MM.1S (cell line): ENCODE data around the gene ST3GAL3.

Source experiments
- DNase-seq: peaks from one replicate; pipeline ENCODE4 v3.0.0-alpha.2; 2015
- H2AFZ ChIP-seq: fragments of 300-600 bp; sonication (generic); 2 replicates; pipeline ENCODE4 v1.6.0; 2016; ENCODE audit warnings: antibody characterized with exemption, low read length
- H3F3A ChIP-seq: fragments of 300-600 bp; sonication (generic); 2 replicates; pipeline ENCODE4 v1.6.1; 2016; ENCODE audit warnings: mild to moderate bottlenecking, antibody characterized with exemption, low read length, moderate library complexity, mixed read lengths; ENCODE audit not compliant: insufficient read depth
- H3K27ac ChIP-seq: fragments of 300-600 bp; sonication (generic); 2 replicates; pipeline ENCODE4 v1.5.1; 2016; ENCODE audit warnings: mild to moderate bottlenecking, low read length
- H3K27me3 ChIP-seq: fragments of 300-600 bp; sonication (generic); replicated peaks from 2 replicates; pipeline ENCODE4 v1.6.0; 2016; ENCODE audit warnings: low read length; ENCODE audit not compliant: insufficient read depth
- H3K36me3 ChIP-seq: fragments of 300-600 bp; sonication (generic); replicated peaks from 2 replicates; pipeline ENCODE4 v1.6.1; 2016; ENCODE audit warnings: mild to moderate bottlenecking, low read length, mixed read lengths; ENCODE audit not compliant: insufficient read depth
- H3K4me1 ChIP-seq: fragments of 300-600 bp; sonication (generic); 2 replicates; pipeline ENCODE4 v1.6.1; 2016; ENCODE audit warnings: low read length, mixed read lengths
- H3K4me2 ChIP-seq: fragments of 300-600 bp; sonication (generic); 2 replicates; pipeline ENCODE4 v1.6.0; 2016; ENCODE audit warnings: low read depth, low read length
- H3K4me3 ChIP-seq: fragments of 300-600 bp; sonication (generic); 2 replicates; pipeline ENCODE4 v1.5.1; 2016; ENCODE audit warnings: low read length, mixed read lengths
- H3K79me2 ChIP-seq: fragments of 300-600 bp; sonication (generic); 2 replicates; pipeline ENCODE4 v1.6.1; 2016; ENCODE audit warnings: mixed run types, low read length, mixed read lengths
- H3K9ac ChIP-seq: fragments of 300-600 bp; sonication (generic); 2 replicates; pipeline ENCODE4 v1.6.1; 2016; ENCODE audit warnings: low read length, mixed read lengths
- H3K9me2 ChIP-seq: fragments of 300-600 bp; sonication (generic); replicated peaks from 2 replicates; pipeline ENCODE4 v1.6.1; 2016; ENCODE audit warnings: mild to moderate bottlenecking, low read length, mixed read lengths; ENCODE audit not compliant: insufficient read depth
- H3K9me3 ChIP-seq: fragments of 300-600 bp; sonication (generic); replicated peaks from 2 replicates; pipeline ENCODE4 v1.6.1; 2016; ENCODE audit warnings: mild to moderate bottlenecking, low read length, mixed read lengths; ENCODE audit not compliant: insufficient read depth
- H4K20me1 ChIP-seq: fragments of 300-600 bp; sonication (generic); 2 replicates; pipeline ENCODE4 v1.6.1; 2016; ENCODE audit warnings: mild to moderate bottlenecking, low read length, moderate library complexity, mixed read lengths; ENCODE audit not compliant: insufficient read depth
- EZH2 ChIP-seq: fragments of 300-600 bp; sonication (generic); optimal IDR thresholded peaks from 2 replicates; pipeline ENCODE3; 2017; ENCODE audit warnings: low read depth, mild to moderate bottlenecking, antibody characterized with exemption, low read length, mixed read lengths
- EZH2phosphoT487 ChIP-seq: fragments of 300-600 bp; sonication (generic); IDR thresholded peaks from 2 replicates; pipeline ENCODE4 v1.6.1; 2018; ENCODE audit warnings: antibody characterized with exemption, low read length
- TF ChIP-seq, protein P1 (sequence below): fragments of 300-600 bp; sonication (generic); IDR thresholded peaks from 2 replicates; pipeline ENCODE4 v1.5.1; 2016; ENCODE audit warnings: antibody characterized with exemption, low read length, mixed read lengths

Gene ST3GAL3

DNA sequence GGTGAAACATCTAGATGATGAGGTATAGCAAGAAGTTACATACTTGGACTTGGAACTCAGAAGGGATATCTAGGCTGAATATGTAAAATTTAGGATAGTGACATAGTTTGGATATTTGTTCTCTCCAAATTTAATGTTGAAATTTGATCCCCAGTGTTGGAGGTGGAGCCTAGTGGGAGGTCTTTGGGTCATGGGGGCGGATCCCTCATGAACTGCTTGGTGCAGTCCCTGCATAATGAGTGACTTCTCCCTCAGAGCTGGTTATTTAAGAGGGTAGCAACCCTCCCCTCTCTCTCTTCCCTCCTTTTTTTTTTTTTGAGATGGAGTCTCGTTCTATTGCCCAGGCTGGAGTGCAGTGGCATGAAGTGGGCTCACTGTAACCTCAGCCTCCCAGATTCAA is 15.5 kb downstream of the ST3GAL3 start:
- Histone ChIP-seq H3K27me3 (no peaks in the 10 kb centered on the region), H3K9me2 (no peaks in the 10 kb centered on the region), H3K4me1 (no peaks in the 10 kb centered on the region), H3K4me3 (no peak overlapping the region), H4K20me1 (no peaks in the 10 kb centered on the region), H2AFZ (no peak overlapping the region), H3K36me3 (no peaks in the 10 kb centered on the region), H3K9me3 (no peaks in the 10 kb centered on the region), H3K27ac (no peak overlapping the region), H3K9ac (no peak overlapping the region), H3F3A (no peaks in the 10 kb centered on the region), H3K4me2 (no peak overlapping the region), H3K79me2 (no peaks in the 10 kb centered on the region)
- DNase-seq, result no peak
- no peak for TF ChIP-seq EZH2phosphoT487
- TF ChIP-seq, protein P1, sequence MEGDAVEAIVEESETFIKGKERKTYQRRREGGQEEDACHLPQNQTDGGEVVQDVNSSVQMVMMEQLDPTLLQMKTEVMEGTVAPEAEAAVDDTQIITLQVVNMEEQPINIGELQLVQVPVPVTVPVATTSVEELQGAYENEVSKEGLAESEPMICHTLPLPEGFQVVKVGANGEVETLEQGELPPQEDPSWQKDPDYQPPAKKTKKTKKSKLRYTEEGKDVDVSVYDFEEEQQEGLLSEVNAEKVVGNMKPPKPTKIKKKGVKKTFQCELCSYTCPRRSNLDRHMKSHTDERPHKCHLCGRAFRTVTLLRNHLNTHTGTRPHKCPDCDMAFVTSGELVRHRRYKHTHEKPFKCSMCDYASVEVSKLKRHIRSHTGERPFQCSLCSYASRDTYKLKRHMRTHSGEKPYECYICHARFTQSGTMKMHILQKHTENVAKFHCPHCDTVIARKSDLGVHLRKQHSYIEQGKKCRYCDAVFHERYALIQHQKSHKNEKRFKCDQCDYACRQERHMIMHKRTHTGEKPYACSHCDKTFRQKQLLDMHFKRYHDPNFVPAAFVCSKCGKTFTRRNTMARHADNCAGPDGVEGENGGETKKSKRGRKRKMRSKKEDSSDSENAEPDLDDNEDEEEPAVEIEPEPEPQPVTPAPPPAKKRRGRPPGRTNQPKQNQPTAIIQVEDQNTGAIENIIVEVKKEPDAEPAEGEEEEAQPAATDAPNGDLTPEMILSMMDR, result no peak
- no peak for TF ChIP-seq EZH2

DNA sequence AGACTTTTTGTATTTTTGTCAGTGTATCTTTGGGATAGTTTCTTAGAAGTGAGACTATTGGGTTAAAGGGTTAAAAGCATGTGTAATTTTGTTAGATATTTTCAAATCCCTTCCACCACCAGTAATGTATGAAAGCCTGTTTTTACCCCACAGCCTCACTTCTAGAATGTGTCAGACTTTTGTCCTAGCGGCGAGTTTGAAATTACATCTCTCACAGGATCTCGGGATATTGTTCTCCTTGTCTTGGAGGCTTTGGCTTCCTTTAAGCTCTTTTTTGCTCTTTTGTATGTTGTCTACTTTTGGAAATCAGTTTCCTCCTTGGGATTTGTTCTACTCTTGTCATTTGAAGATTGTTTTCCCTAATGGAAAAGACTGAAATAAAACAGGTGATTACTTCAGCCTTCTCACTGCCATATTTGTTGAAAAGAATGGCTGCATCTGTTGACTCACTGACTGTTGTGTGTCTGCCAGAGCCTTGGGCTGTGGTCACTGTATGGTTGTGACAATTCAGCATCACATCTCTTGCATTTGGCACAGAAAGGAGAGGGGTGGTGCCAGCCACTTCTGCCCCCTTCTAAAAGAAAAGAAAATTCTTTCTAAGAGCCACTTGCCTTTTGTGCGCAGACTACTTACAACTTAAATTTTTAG is 22.6 kb downstream of the ST3GAL3 start:
- no peak for DNase-seq
- H3K4me3 ChIP-seq, result no peak overlapping the region
- H3K27ac ChIP-seq, result no peak overlapping the region
- TF ChIP-seq EZH2phosphoT487 (no peak), EZH2 (no peak)
- TF ChIP-seq, protein P1, result no peak
- no peak overlapping the region for H2AFZ ChIP-seq
- H3K27me3 ChIP-seq, result no peaks in the 10 kb centered on the region
- no peaks in the 10 kb centered on the region for H3K79me2 ChIP-seq
- no peaks in the 10 kb centered on the region for H3K9me3 ChIP-seq
- no peaks in the 10 kb centered on the region for H3K4me1 ChIP-seq
- no peak overlapping the region for H3K9ac ChIP-seq
- no peaks in the 10 kb centered on the region for H3K9me2 ChIP-seq
- H3K4me2 ChIP-seq, result no peak overlapping the region
- no peaks in the 10 kb centered on the region for H3F3A ChIP-seq
- no peaks in the 10 kb centered on the region for H3K36me3 ChIP-seq
- H4K20me1 ChIP-seq, result no peaks in the 10 kb centered on the region

DNA sequence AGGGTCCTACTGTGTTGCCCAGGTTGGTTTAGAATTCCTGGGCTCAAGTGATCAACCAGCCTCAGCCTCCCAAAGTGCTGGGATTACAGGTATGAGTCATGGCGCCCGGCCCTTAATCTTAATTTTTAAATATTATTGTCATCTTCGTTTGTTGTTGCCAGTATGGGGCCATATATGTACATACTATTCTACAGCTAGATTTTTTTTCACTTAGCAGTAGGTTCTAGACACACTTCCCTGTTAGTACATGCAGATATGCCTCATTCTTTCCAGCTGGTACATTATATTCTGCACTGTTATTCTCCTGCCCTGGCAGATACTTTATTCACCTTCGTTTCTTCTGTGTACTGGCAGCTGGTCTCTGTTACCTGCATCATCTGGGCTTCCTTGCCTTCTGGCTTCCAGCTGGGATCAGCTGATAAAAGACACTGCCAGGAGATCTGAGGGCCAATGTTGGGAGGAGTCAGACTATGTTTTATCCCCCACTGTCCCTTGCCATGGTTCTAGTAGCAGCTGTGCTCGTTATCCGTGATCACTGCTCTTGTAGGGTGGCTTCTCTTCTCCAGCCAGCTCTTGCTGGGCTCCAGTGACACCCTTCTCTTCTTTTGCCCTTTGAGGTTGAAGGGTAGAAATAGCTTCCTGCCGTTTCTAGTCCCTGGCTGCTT is 24.7 kb downstream of the ST3GAL3 start:
- Histone ChIP-seq H3K27me3 (no peaks in the 10 kb centered on the region), H3K9me2 (no peaks in the 10 kb centered on the region), H2AFZ (no peak overlapping the region), H3F3A (no peaks in the 10 kb centered on the region), H3K27ac (no peak overlapping the region), H4K20me1 (no peaks in the 10 kb centered on the region), H3K9ac (no peak overlapping the region), H3K36me3 (no peaks in the 10 kb centered on the region), H3K79me2 (no peaks in the 10 kb centered on the region), H3K4me1 (no peaks in the 10 kb centered on the region), H3K4me3 (no peak overlapping the region), H3K4me2 (no peak overlapping the region), H3K9me3 (no peaks in the 10 kb centered on the region)
- TF ChIP-seq EZH2phosphoT487, result no peak
- TF ChIP-seq, protein P1, result no peak
- no peak for TF ChIP-seq EZH2
- no peak for DNase-seq
